Epithelial cell of proximal tubule (primary cell): Measurements from ENCODE around the gene VAC14. TPM values are rescaled to one million over a fixed set of nuclear protein-coding genes. Genes with fewer than 3 reads are reported as not detected.
"Not testable (repeated sequence)": the region's sequence is repeated elsewhere in the genome, so short reads cannot be mapped to it uniquely, and the experiment has no call there.

ENCODE experiments used
- DNase-seq: peaks from one replicate; pipeline ENCODE4 v3.0.0-alpha.2; 2011; ENCODE audit warnings: low read depth
- H3K4me3 ChIP-seq: 2 replicates; pipeline ENCODE4 v1.5.1; 2011; ENCODE audit warnings: low read depth, mild to moderate bottlenecking, low read length
- total RNA-seq: library from RNA; depleted of rRNA; stranded (reverse); fragments of >200 nt; gene quantifications from 2 replicates; pipeline ENCODE4 v1.2.3, GENCODE V29; 2015
- TF ChIP-seq, protein P1 (sequence below): conservative IDR thresholded peaks from 2 replicates; pipeline ENCODE4 v1.5.1; 2012; ENCODE audit warnings: low read depth, mild to moderate bottlenecking, low read length

VAC14 gene
- total RNA-seq, 1 donor from 2014 or later, result 32.5 TPM

GRCh38 chr16:70676675-70677498 is 124.1 kb downstream of the VAC14 start:
- H3K4me3 ChIP-seq, result no peak overlapping the region
- TF ChIP-seq, protein P1, sequence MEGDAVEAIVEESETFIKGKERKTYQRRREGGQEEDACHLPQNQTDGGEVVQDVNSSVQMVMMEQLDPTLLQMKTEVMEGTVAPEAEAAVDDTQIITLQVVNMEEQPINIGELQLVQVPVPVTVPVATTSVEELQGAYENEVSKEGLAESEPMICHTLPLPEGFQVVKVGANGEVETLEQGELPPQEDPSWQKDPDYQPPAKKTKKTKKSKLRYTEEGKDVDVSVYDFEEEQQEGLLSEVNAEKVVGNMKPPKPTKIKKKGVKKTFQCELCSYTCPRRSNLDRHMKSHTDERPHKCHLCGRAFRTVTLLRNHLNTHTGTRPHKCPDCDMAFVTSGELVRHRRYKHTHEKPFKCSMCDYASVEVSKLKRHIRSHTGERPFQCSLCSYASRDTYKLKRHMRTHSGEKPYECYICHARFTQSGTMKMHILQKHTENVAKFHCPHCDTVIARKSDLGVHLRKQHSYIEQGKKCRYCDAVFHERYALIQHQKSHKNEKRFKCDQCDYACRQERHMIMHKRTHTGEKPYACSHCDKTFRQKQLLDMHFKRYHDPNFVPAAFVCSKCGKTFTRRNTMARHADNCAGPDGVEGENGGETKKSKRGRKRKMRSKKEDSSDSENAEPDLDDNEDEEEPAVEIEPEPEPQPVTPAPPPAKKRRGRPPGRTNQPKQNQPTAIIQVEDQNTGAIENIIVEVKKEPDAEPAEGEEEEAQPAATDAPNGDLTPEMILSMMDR, result no peak

GRCh38 chr16:70675851-70676513 is 125.0 kb downstream of the VAC14 start:
- H3K4me3 ChIP-seq, result no peak overlapping the region
- TF ChIP-seq, protein P1, result no peak
- no peak for DNase-seq

More at GRCh38 chr16:70676675-70677498, 124.1 kb downstream of the VAC14 start:
- no peak for DNase-seq

- DNase-seq, result no peak
- TF ChIP-seq, protein P1, result no peak
- H3K4me3 ChIP-seq, result no peak overlapping the region
Measured at GRCh38 chr16:70674221-70675014, 126.5 kb downstream of the VAC14 start.

DNA sequence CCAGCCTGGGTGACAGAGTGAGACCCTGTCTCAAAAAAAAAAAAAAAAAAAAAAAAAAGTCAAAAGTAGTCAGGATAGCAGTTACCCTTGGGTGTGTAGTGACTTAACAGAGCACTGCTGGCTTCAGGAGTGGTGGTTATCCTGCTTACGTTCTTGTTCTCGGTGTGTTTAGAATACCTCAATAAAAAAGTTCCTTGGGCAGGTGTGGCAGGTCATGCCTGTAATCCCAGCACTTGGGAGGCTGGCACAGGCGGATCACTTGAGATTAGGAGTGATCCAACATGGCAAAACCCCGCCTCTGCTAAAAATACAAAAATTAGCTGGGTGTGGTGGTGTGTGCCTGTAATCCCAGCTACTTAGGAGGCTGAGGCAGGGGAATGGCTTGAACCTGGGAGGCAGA is 130.0 kb downstream of the VAC14 start:
- DNase-seq, H3K4me3 ChIP-seq: not testable (repeated sequence)

DNA sequence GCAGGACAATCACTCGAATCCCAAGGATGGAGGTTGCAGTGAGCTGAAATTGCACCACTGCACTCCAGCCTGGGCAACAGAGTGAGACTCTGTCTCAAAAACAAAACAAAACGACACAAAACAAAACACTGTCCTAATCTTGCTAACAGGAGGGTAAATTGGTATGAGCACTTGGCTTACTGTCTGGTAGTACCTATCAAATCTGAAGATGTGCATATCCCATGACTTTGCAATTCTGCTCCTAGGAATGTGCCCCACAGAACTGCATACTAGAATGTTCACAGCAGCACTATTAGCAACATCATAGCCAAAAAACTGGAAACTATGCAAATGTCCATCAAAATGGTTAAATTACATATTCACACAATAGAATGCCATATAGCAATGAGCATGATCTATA is 130.8 kb downstream of the VAC14 start:
- TF ChIP-seq, protein P1, result no peak
- no peak for DNase-seq
- no peak overlapping the region for H3K4me3 ChIP-seq

- TF ChIP-seq, protein P1, result no peak
- no peak for DNase-seq
- H3K4me3 ChIP-seq, result no peak overlapping the region
Measured at GRCh38 chr16:70665806-70666735, 134.9 kb downstream of the VAC14 start.
